HG03135 (cell line): ENCODE results near the gene MYL10.
"Not testable (repeated sequence)": the region's sequence is repeated elsewhere in the genome, so short reads cannot be mapped to it uniquely, and the experiment has no call there.

Experiments used
- ATAC-seq: cut with Tn5 transposase; IDR thresholded peaks from one replicate; pipeline ENCODE4 v1.9.1; 2021; ENCODE audit warnings: mild to moderate bottlenecking, moderate library complexity; ENCODE audit not compliant: unreplicated experiment

Gene MYL10

DNA sequence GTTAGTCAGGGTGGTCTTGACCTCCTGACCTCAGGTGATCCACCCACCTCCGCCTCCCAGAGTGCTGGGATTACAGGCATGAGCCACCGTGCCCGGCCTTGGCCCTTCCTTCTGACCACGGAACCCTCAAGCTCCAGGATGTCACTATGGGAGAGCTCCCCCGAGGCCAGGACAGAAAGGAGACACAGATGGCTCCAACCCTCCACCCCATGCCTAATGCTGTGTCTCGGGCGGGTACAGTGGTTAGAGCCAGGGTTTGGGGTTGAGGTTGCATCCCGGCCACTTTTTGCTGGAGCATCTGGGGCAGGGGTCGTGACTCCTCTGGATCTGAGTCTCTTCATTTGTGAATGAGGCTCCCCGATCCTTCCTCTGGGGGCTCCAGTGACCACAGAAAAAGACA lies 8.1 kb downstream of the MYL10 start:
- no peak for ATAC-seq

GRCh38 chr7:101620395-101620794 lies 8.7 kb downstream of the MYL10 start:
- ATAC-seq, result no peak

GRCh38 chr7:101618916-101619315 lies 10.2 kb downstream of the MYL10 start:
- ATAC-seq, result no peak

- no peak for ATAC-seq
Measured at GRCh38 chr7:101618207-101618839, 10.8 kb downstream of the MYL10 start.

GRCh38 chr7:101617451-101618206 lies 11.5 kb downstream of the MYL10 start:
- no peak for ATAC-seq

GRCh38 chr7:101615446-101615845 lies 13.7 kb downstream of the MYL10 start:
- no peak for ATAC-seq

- no peak for ATAC-seq
Measured at GRCh38 chr7:101614939-101615302, 14.2 kb downstream of the MYL10 start.

- no peak for ATAC-seq
Measured at GRCh38 chr7:101614098-101614938, 14.8 kb downstream of the MYL10 start.

DNA sequence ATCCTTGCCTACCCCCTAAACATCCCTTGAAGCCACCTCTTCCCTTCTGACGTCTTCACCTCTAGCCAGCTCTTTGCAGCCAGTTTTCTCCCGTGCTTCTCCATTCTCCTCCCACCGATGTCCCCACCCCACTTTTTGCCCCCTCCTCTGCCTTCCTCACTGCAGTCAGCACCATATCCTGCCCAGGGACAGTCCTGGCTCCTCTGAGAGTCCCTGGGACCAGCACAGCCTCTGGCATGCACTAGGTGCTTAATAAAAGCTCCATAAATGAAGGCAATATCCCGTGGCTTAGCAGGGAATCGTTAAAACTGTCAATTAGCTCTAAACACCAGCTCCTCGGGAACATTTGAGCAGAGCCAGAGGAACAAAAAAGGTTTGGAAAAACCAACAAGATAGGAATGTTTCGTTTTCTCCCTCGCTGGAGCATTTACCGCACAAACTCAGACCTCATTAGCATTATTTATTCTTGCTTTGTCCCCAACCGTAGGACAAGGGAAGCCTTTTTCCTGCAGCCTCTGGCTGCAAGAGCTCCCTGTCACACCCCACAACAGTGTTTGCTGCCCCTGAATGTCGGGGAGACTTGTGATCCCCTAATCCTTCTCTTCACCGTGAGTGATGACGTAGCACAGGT lies 16.1 kb downstream of the MYL10 start:
- no peak for ATAC-seq

GRCh38 chr7:101608772-101609713 lies 20.1 kb downstream of the MYL10 start:
- no peak for ATAC-seq

- ATAC-seq, result no peak
Measured at GRCh38 chr7:101606498-101606923, 22.6 kb downstream of the MYL10 start.

DNA sequence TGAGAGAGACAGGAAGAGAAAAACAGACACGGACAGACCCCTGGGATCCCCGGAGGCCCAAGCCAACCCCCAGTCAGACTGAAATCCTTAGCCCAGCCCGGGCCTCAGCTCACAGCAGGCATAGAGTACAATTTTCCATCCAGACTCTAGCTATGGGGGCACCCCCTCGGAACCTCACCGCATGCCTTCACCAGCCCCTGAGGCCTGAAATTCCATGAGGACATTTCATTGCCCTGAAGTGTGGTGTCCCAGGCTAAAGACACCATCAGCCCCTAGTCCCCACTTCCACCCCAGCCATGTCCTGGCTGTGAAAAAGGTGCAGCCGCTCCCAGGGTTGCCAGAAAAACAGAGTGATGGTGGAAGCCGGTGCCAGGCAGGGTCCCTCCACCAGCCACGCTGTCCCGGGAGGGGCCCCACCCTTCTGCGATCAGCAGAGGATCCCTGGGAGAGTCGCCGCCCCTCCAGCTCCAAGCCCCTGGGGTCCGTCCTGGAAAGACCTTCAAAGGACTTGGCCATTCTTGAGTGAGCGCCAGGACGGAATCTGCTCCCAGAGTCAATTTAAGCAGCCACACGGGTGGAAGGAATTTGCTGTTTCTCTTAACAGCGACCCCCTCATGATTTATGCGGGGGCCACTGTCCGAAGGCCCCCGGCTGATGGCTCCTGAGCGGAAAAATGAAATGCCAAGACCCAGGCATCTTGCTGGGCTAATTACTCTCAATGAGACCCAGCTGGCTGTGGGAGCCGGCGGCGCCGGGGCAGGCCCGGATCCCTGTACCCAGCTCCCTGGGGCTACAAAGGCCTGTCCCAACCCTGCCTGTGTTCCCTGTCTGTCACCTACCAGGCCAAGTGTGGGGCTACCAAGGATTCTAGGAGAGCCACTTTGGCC lies 23.2 kb downstream of the MYL10 start:
- no peak for ATAC-seq

DNA sequence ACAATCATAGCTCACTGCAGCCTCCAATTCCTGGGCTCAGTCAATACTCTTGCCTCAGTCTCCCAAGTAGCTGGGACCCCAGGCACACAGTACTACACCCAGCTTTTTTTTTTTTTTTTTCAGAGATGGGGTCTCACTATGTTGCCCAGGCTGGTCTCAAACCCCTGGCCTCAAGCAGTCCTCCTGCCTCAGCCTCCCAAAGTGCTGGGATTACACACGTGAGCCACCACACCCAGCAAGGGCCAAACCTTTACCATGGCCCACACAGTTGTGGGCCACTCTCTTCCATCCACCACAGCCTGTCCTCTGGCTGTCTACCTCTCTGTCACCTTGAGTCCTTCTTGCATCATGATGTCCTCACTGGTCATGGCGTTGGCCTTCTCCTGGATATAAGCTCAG lies 24.2 kb downstream of the MYL10 start:
- ATAC-seq, result not testable (repeated sequence)

- ATAC-seq, result no peak
Measured at GRCh38 chr7:101604331-101604933, 24.7 kb downstream of the MYL10 start.

DNA sequence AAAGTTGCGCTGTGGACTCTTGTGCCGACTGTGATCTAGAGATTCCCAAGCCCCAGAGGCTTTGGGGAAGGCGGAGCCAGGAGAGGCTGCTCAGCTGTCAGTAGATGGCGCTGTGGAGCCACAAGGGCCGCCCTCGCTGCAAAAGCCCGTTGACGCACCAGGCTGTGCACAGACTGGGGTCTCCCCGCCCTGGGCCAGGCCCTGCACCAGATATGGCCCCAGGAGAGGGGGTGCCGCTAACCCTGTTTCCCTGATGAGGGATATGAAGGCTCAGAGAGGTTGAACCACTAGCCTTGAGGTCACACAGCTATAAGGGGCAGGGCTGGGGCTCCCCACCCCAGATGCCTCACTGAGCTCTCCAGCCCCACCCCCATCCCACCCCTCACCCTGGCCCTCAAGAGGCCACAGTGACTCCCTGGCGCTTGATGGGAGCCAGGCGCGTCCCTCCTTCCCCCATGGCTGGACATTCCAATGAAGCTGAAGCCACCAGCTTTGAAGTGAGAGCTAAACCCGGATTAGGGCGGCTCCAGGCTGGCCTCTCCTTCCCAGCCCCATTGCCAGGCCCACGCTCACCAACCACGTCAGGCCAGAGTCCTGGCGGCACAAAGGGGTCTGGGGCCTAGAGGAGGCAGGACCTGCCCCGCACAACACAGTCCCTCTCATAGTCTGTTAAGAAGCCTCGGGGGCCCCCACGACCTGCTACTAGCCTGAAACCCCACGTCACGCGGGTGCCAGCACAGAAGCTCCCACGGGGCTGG lies 26.4 kb downstream of the MYL10 start:
- no peak for ATAC-seq

GRCh38 chr7:101602082-101602481 lies 27.0 kb downstream of the MYL10 start:
- ATAC-seq, result no peak

- ATAC-seq, result no peak
Measured at GRCh38 chr7:101599787-101600186, 29.3 kb downstream of the MYL10 start.
